OCI-LY7 (cell line): Measurements from ENCODE around the gene PINK1. TPM values are rescaled to one million over a fixed set of nuclear protein-coding genes. Genes with fewer than 3 reads are reported as not detected.

Experiments used
- BruUV-seq: library from RNA; stranded (reverse); fragments of 400-500 nt; replicated peaks from 2 replicates; lab custom pipeline; 2021; lab: Mats Ljungman, UMichigan
- CTCF ChIA-PET: fragments of 300-600 bp; sonication (Branson Sonifier 250); formaldehyde crosslinking; loops from one replicate; lab custom pipeline; 2022; ENCODE audit warnings: antibody characterized with exemption; ENCODE audit not compliant: unreplicated experiment; lab: Charles Lee
- POLR2A ChIA-PET: fragments of 300-600 bp; sonication (Branson Sonifier 250); formaldehyde crosslinking; loops from one replicate; lab custom pipeline; 2022; ENCODE audit warnings: antibody characterized with exemption; lab: Charles Lee
- DNase-seq: peaks from one replicate; pipeline ENCODE4 v3.0.0-alpha.2; 2015; ENCODE audit warnings: low spot score
- H2AFZ ChIP-seq: fragments of 200-600 bp; sonication (generic), shearing (Covaris generic); 2 replicates; pipeline ENCODE4 v1.6.1; 2014; ENCODE audit warnings: mild to moderate bottlenecking, antibody characterized with exemption, low read length, moderate library complexity
- H3K27ac ChIP-seq: fragments of 200-600 bp; sonication (generic); 2 replicates; pipeline ENCODE4 v1.5.1; 2014; ENCODE audit warnings: mixed run types, low read depth, mild to moderate bottlenecking, moderate library complexity, low read length, inconsistent platforms; ENCODE audit not compliant: poor library complexity, severe bottlenecking
- H3K36me3 ChIP-seq: fragments of 200-600 bp; sonication (generic); 2 replicates; pipeline ENCODE4 v1.6.1; 2014; ENCODE audit warnings: mild to moderate bottlenecking, antibody characterized with exemption, low read length, moderate library complexity, mixed read lengths; ENCODE audit not compliant: insufficient read depth
- H3K4me1 ChIP-seq: fragments of 200-600 bp; sonication (generic); 2 replicates; pipeline ENCODE4 v1.5.1; 2014; ENCODE audit warnings: mild to moderate bottlenecking, low read length; ENCODE audit not compliant: insufficient read depth, poor library complexity, severe bottlenecking
- H3K4me2 ChIP-seq: fragments of 200-600 bp; sonication (generic); 2 replicates; pipeline ENCODE4 v1.6.1; 2014; ENCODE audit warnings: mild to moderate bottlenecking, low read length
- H3K4me3 ChIP-seq: fragments of 200-600 bp; sonication (generic); 2 replicates; pipeline ENCODE4 v1.5.1; 2014; ENCODE audit warnings: mild to moderate bottlenecking, low read depth, low read length; ENCODE audit not compliant: poor library complexity, severe bottlenecking
- H3K79me2 ChIP-seq: fragments of 200-600 bp; sonication (generic); 2 replicates; pipeline ENCODE4 v1.6.1; 2016; ENCODE audit warnings: low read depth, mild to moderate bottlenecking, low read length, moderate library complexity, mixed read lengths; ENCODE audit not compliant: insufficient read depth
- H3K9me2 ChIP-seq: fragments of 200-600 bp; sonication (generic); 2 replicates; pipeline ENCODE4 v1.6.1; 2016; ENCODE audit warnings: mild to moderate bottlenecking, low read length, mixed read lengths; ENCODE audit not compliant: insufficient read depth
- H3K9me3 ChIP-seq: fragments of 200-600 bp; sonication (generic); 2 replicates; pipeline ENCODE4 v1.6.1; 2014; ENCODE audit warnings: mild to moderate bottlenecking, mixed run types, low read length, mixed read lengths
- H4K20me1 ChIP-seq: fragments of 200-600 bp; sonication (generic); 2 replicates; pipeline ENCODE4 v1.6.1; 2014; ENCODE audit warnings: mild to moderate bottlenecking, antibody characterized with exemption, low read length, moderate library complexity, mixed read lengths; ENCODE audit not compliant: insufficient read depth
- EZH2phosphoT487 ChIP-seq: fragments of 200-600 bp; sonication (generic); IDR thresholded peaks from 2 replicates; pipeline ENCODE4 v1.6.1; 2018; ENCODE audit warnings: low read depth, borderline replicate concordance, mild to moderate bottlenecking, mixed run types, antibody characterized with exemption, low read length, moderate library complexity, mixed read lengths
- intact Hi-C: fragments of 100-400 bp; cut with micrococcal nuclease; formaldehyde crosslinking; loops from one replicate; pipeline ENCODE4 v1.10.0; 2022; ENCODE audit not compliant: unreplicated experiment
- total RNA-seq, 2 experiments: library from RNA; depleted of rRNA in 1 of 2; stranded (reverse); fragments of >200 nt in 1 of 2; shearing (Covaris generic) in 1 of 2; gene quantifications; 2 replicates each; pipeline ENCODE4 v1.2.3, GENCODE V29; 2014 to 2022
- TF ChIP-seq, protein P1 (sequence below): fragments of 200-600 bp; sonication (generic); conservative IDR thresholded peaks from 2 replicates; pipeline ENCODE4 v1.5.1; 2014; ENCODE audit warnings: mild to moderate bottlenecking, antibody characterized with exemption, low read length, moderate library complexity, mixed read lengths

Gene PINK1
- total RNA-seq, 2 experiments from 2014 or later, result 8.9 to 13.4 TPM

GRCh38 chr1:20683614-20684013, 50.4 kb downstream of the PINK1 start:
- BruUV-seq, result no TSS peak
- no peaks in the 10 kb centered on the region for H3K9me3 ChIP-seq
- H2AFZ ChIP-seq, result no peak overlapping the region
- no peak for DNase-seq
- H3K79me2 ChIP-seq, result no peaks in the 10 kb centered on the region
- intact Hi-C loops, result no loop called here
- ChIA-PET CTCF (no interaction called here), POLR2A (no interaction called here)
- no peaks in the 10 kb centered on the region for H4K20me1 ChIP-seq
- no peak overlapping the region for H3K4me2 ChIP-seq
- H3K9me2 ChIP-seq, result no peaks in the 10 kb centered on the region
- no peaks in the 10 kb centered on the region for H3K36me3 ChIP-seq
- peaks cover 26% of the 10 kb centered on the region for H3K4me1 ChIP-seq
- H3K27ac ChIP-seq, result no peak overlapping the region
- H3K4me3 ChIP-seq, result no peak overlapping the region
- TF ChIP-seq, protein P1, sequence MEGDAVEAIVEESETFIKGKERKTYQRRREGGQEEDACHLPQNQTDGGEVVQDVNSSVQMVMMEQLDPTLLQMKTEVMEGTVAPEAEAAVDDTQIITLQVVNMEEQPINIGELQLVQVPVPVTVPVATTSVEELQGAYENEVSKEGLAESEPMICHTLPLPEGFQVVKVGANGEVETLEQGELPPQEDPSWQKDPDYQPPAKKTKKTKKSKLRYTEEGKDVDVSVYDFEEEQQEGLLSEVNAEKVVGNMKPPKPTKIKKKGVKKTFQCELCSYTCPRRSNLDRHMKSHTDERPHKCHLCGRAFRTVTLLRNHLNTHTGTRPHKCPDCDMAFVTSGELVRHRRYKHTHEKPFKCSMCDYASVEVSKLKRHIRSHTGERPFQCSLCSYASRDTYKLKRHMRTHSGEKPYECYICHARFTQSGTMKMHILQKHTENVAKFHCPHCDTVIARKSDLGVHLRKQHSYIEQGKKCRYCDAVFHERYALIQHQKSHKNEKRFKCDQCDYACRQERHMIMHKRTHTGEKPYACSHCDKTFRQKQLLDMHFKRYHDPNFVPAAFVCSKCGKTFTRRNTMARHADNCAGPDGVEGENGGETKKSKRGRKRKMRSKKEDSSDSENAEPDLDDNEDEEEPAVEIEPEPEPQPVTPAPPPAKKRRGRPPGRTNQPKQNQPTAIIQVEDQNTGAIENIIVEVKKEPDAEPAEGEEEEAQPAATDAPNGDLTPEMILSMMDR, result no peak
- no peak for TF ChIP-seq EZH2phosphoT487

DNA sequence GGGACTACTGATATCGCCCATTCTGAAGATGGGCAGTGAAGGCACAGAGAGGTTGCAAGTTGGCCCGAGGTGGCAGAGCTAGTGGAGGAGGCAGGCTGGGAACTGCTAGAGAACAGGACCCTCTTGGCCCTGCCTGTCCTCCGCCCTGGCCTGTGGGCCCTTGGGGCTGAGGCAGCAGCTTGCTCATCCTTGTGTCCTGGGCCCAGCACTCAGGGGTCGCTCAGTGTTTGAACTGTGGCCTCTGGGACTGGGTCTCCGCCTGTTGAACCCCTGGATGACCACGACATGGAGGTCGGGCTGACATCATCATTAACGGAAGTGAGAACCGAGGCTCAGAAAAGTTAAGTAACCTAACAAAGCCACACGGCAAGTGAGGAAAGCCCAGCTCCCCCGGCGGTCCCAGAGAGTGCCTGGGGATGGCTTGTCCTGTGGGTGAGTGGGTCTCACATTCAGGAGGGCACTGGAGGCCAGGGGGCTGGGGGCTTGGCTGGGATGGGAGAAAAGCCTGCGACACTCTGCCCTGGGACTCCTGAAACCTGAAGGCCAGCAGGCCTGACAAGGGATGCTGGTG, 50.9 kb downstream of the PINK1 start:
- no peak overlapping the region for H2AFZ ChIP-seq
- no peaks in the 10 kb centered on the region for H3K36me3 ChIP-seq
- H3K79me2 ChIP-seq, result no peaks in the 10 kb centered on the region
- H4K20me1 ChIP-seq, result no peaks in the 10 kb centered on the region
- H3K27ac ChIP-seq, result no peak overlapping the region
- H3K9me2 ChIP-seq, result no peaks in the 10 kb centered on the region
- BruUV-seq, result no TSS peak
- H3K4me2 ChIP-seq, result no peak overlapping the region
- no peak overlapping the region for H3K4me3 ChIP-seq
- DNase-seq, result no peak
- POLR2A ChIA-PET, result no interaction called here
- intact Hi-C loops, result no loop called here
- CTCF ChIA-PET, result no interaction called here
- TF ChIP-seq EZH2phosphoT487, result no peak
- TF ChIP-seq, protein P1, result no peak
- no peaks in the 10 kb centered on the region for H3K9me3 ChIP-seq
- H3K4me1 ChIP-seq, result peaks cover 21% of the 10 kb centered on the region

GRCh38 chr1:20684651-20685050, 51.4 kb downstream of the PINK1 start:
- BruUV-seq, result no TSS peak
- CTCF ChIA-PET, result no interaction called here
- intact Hi-C loops, result no loop called here

More at GRCh38 chr1:20684651-20685050, 51.4 kb downstream of the PINK1 start:
- Histone ChIP-seq H3K4me2 (no peak overlapping the region), H3K27ac (no peak overlapping the region), H3K36me3 (no peaks in the 10 kb centered on the region), H4K20me1 (no peaks in the 10 kb centered on the region), H3K79me2 (no peaks in the 10 kb centered on the region), H3K4me1 (peaks cover 15% of the 10 kb centered on the region), H2AFZ (no peak overlapping the region), H3K9me2 (no peaks in the 10 kb centered on the region), H3K4me3 (no peak overlapping the region), H3K9me3 (no peaks in the 10 kb centered on the region)
- POLR2A ChIA-PET, result no interaction called here
- TF ChIP-seq, protein P1, result no peak
- no peak for TF ChIP-seq EZH2phosphoT487
- no peak for DNase-seq
